Loucy (cell line): ENCODE results near the gene PLOD3.

Source experiments
- H2AFZ ChIP-seq: fragments of 200-600 bp; sonication (generic); 2 replicates; pipeline ENCODE4 v1.6.0; 2016; ENCODE audit warnings: antibody characterized with exemption, mild to moderate bottlenecking, low read length, moderate library complexity
- H3F3A ChIP-seq: fragments of 200-600 bp; 2 replicates; pipeline ENCODE4 v1.6.0; 2016; ENCODE audit warnings: antibody characterized with exemption, low read depth, mild to moderate bottlenecking
- H3K27me3 ChIP-seq: fragments of 200-600 bp; sonication (generic); 2 replicates; pipeline ENCODE4 v1.6.1; 2014; ENCODE audit warnings: low read length, mild to moderate bottlenecking; ENCODE audit not compliant: insufficient read depth, poor library complexity, severe bottlenecking
- H3K36me3 ChIP-seq: fragments of 200-600 bp; sonication (generic); 2 replicates; pipeline ENCODE4 v1.6.1; 2016; ENCODE audit warnings: low read length; ENCODE audit not compliant: insufficient read depth
- H3K4me1 ChIP-seq: fragments of 200-600 bp; sonication (generic); 2 replicates; pipeline ENCODE4 v1.5.1; 2014; ENCODE audit warnings: low read length, mild to moderate bottlenecking; ENCODE audit not compliant: insufficient read depth, poor library complexity, severe bottlenecking
- H3K4me2 ChIP-seq: fragments of 200-600 bp; sonication (generic); 2 replicates; pipeline ENCODE4 v1.6.0; 2014; ENCODE audit warnings: antibody characterized with exemption, low read length, low read depth, mild to moderate bottlenecking; ENCODE audit not compliant: poor library complexity, severe bottlenecking
- H3K4me3 ChIP-seq: fragments of 200-600 bp; sonication (generic); 2 replicates; pipeline ENCODE4 v1.5.1; 2014; ENCODE audit warnings: low read length, mild to moderate bottlenecking, mixed read lengths; ENCODE audit not compliant: poor library complexity, severe bottlenecking
- H3K79me2 ChIP-seq: fragments of 200-600 bp; sonication (generic); 2 replicates; pipeline ENCODE4 v1.6.1; 2014; ENCODE audit warnings: low read length; ENCODE audit not compliant: insufficient read depth
- H3K9ac ChIP-seq: fragments of 200-600 bp; sonication (generic); 2 replicates; pipeline ENCODE4 v1.6.0; 2014; ENCODE audit warnings: mild to moderate bottlenecking, low read depth, low read length, moderate library complexity; ENCODE audit not compliant: poor library complexity, severe bottlenecking
- H3K9me2 ChIP-seq: fragments of 200-600 bp; sonication (generic); replicated peaks from 2 replicates; pipeline ENCODE4 v1.6.1; 2016; ENCODE audit warnings: low read depth, low read length, mixed read lengths
- H3K9me3 ChIP-seq: fragments of 200-600 bp; sonication (generic); 2 replicates; pipeline ENCODE4 v1.6.1; 2014; ENCODE audit warnings: mild to moderate bottlenecking, antibody characterized with exemption, low read length, low read depth; ENCODE audit not compliant: insufficient read depth
- H4K20me1 ChIP-seq: fragments of 200-600 bp; sonication (generic); 2 replicates; pipeline ENCODE4 v1.6.0; 2014; ENCODE audit warnings: antibody characterized with exemption, low read length, mild to moderate bottlenecking; ENCODE audit not compliant: insufficient read depth, poor library complexity, severe bottlenecking
- CTCF ChIP-seq: fragments of 200-600 bp; sonication (generic); conservative IDR thresholded peaks from 2 replicates; pipeline ENCODE4 v1.5.1; 2014; ENCODE audit warnings: mild to moderate bottlenecking, antibody characterized with exemption, low read length
- EZH2phosphoT487 ChIP-seq: fragments of 200-600 bp; IDR thresholded peaks from 2 replicates; pipeline ENCODE4 v1.6.1; 2018; ENCODE audit warnings: antibody characterized with exemption, mild to moderate bottlenecking, moderate library complexity, borderline replicate concordance

PLOD3 gene

GRCh38 chr7:101212014-101212413 lies 5.4 kb downstream of the PLOD3 start:
- Histone ChIP-seq H3K4me3 (no peak overlapping the region), H3K36me3 (no peaks in the 10 kb centered on the region), H3K79me2 (peaks cover 7% of the 10 kb centered on the region; the same call in 1 of the 2 replicates), H3K4me2 (no peak overlapping the region), H3F3A (no peaks in the 10 kb centered on the region), H3K9me3 (no peaks in the 10 kb centered on the region), H3K27me3 (no peaks in the 10 kb centered on the region), H2AFZ (no peak overlapping the region), H3K4me1 (peaks cover 9% of the 10 kb centered on the region), H3K9ac (no peak overlapping the region), H4K20me1 (no peaks in the 10 kb centered on the region), H3K9me2 (no peaks in the 10 kb centered on the region)
- TF ChIP-seq EZH2phosphoT487 = no peak
- TF ChIP-seq CTCF = no peak; the same call in 1 of the 2 replicates

GRCh38 chr7:101211501-101211900 lies 5.9 kb downstream of the PLOD3 start:
- TF ChIP-seq EZH2phosphoT487 (no peak), CTCF (no peak)
- Histone ChIP-seq H3K79me2 (peaks cover 2% of the 10 kb centered on the region; the same call in 1 of the 2 replicates), H3K4me3 (no peak overlapping the region), H3K27me3 (no peaks in the 10 kb centered on the region), H3K9me3 (no peaks in the 10 kb centered on the region), H4K20me1 (no peaks in the 10 kb centered on the region), H3K4me2 (no peak overlapping the region), H3F3A (no peaks in the 10 kb centered on the region), H2AFZ (no peak overlapping the region), H3K9ac (no peak overlapping the region), H3K36me3 (no peaks in the 10 kb centered on the region), H3K9me2 (no peaks in the 10 kb centered on the region), H3K4me1 (peaks cover 6% of the 10 kb centered on the region)

GRCh38 chr7:101210143-101210542 lies 7.2 kb downstream of the PLOD3 start:
- H3K4me3 ChIP-seq = no peak overlapping the region
- H3K27me3 ChIP-seq = no peaks in the 10 kb centered on the region
- no peaks in the 10 kb centered on the region for H3K36me3 ChIP-seq
- H3K4me1 ChIP-seq = no peaks in the 10 kb centered on the region
- no peak overlapping the region for H3K4me2 ChIP-seq
- no peak overlapping the region for H2AFZ ChIP-seq
- no peaks in the 10 kb centered on the region for H3K79me2 ChIP-seq
- TF ChIP-seq CTCF (no peak), EZH2phosphoT487 (no peak)
- no peaks in the 10 kb centered on the region for H4K20me1 ChIP-seq
- no peaks in the 10 kb centered on the region for H3K9me3 ChIP-seq
- no peaks in the 10 kb centered on the region for H3K9me2 ChIP-seq
- H3F3A ChIP-seq = no peaks in the 10 kb centered on the region
- no peak overlapping the region for H3K9ac ChIP-seq
